Measurements from ENCODE around the gene SH3BP2. TPM values are rescaled to one million over a fixed set of nuclear protein-coding genes. Genes with fewer than 3 reads are reported as not detected.

SH3BP2 gene
- total and polyA plus RNA-seq, 10 of the 15 experiments (the other 5 are each of a cell fraction or from before 2014, with no cell fraction given), result 1.1 to 61.8 (median 23.9) TPM

GRCh38 chr4:2888886-2889285 is 96.0 kb downstream of the SH3BP2 start:
- Histone ChIP-seq H3K9me3 (replicated peaks; ENCODE audit: control insufficient read depth, insufficient read depth, low read length) (no peaks in the 10 kb centered on the region), H3K27ac (ENCODE audit: control insufficient read depth, insufficient read depth) (no peak overlapping the region), H2AFZ (ENCODE audit: control insufficient read depth, low read depth, low read length) (no peak overlapping the region), H3K4me1 (ENCODE audit: control insufficient read depth, insufficient read depth, low read length) (no peaks in the 10 kb centered on the region), H4K20me1 (ENCODE audit: control insufficient read depth, insufficient read depth) (no peaks in the 10 kb centered on the region), H3K9ac (ENCODE audit: control insufficient read depth, insufficient read depth, low read length) (no peak overlapping the region), H3K79me2 (ENCODE audit: control insufficient read depth, insufficient read depth, low read length) (no peaks in the 10 kb centered on the region), H3K4me3 (no peak overlapping the region), H3K4me2 (ENCODE audit: control insufficient read depth, insufficient read depth) (no peak overlapping the region), H3K27me3 (replicated peaks in 1 of 2; ENCODE audit: control insufficient read depth in 2 of 2, insufficient read depth in 2 of 2, low read length in 1 of 2) (no peaks in the 10 kb centered on the region), H3K36me3 (ENCODE audit: control insufficient read depth in 2 of 2, insufficient read depth in 2 of 2, low read length in 1 of 2) (peaks cover 8 to 25% of the 10 kb centered on the region in 2 experiments)
- no TSS peak for BruUV-seq (replicated peaks)
- in situ Hi-C loops (cut with MboI), result no loop called here
- no peak for DNase-seq (ENCODE audit: low read depth, low spot score)
- ATAC-seq, result no peak
- WGBS (ENCODE audit: insufficient coverage, insufficient replicate concordance, low lambda C conversion rate, missing lambda C conversion rate), result 96% methylated on average over 3 of the region's 3 CpGs
- TF ChIP-seq TCF7 (IDR thresholded peaks at IDR 0.05; ENCODE audit: borderline replicate concordance) (no peak), BCL3 (IDR thresholded peaks at IDR 0.05; ENCODE audit: borderline replicate concordance, insufficient read depth, low read depth, low read length, poor library complexity, severe bottlenecking) (no peak), PRDM15 (CRISPR knock-in tag; IDR thresholded peaks at IDR 0.05) (no peak), ZBTB11 (CRISPR knock-in tag; IDR thresholded peaks at IDR 0.05) (no peak), ZNF274 (IDR thresholded peaks at IDR 0.05; ENCODE audit: insufficient read depth, insufficient read length) (no peak), KLF5 (IDR thresholded peaks at IDR 0.05; ENCODE audit: partially characterized antibody) (no peak), IKZF1 (conservative IDR thresholded peaks at IDR 0.05) (no peak), ZNF687 (IDR thresholded peaks at IDR 0.05) (no peak), NFIC (IDR thresholded peaks at IDR 0.05; ENCODE audit: low read depth, low read length) (no peak)
- RAD21 ChIA-PET (ENCODE audit: unreplicated experiment), result no interaction called here
- POLR2A ChIA-PET, result no interaction called here
- FAIRE-seq, result no peak
- SMC1A ChIA-PET (ENCODE audit: uncharacterized antibody, unreplicated experiment), result interaction anchor here (0.6 kb wide), 1 partner anchor 124 kb away, joined by 3 read pairs; no protein-coding TSS in a partner anchor
- CTCF ChIA-PET, result interaction anchor here (1.2 kb wide), 1 partner anchor 18 kb away, joined by 3 read pairs; no protein-coding TSS in a partner anchor
- intact Hi-C loops (cut with micrococcal nuclease; ENCODE audit: unreplicated experiment), result no loop called here
